Tongue (tissue), 2 donors: ENCODE measurements around the gene GALNT13. TPM values are rescaled to one million over a fixed set of nuclear protein-coding genes. Genes with fewer than 3 reads are reported as not detected.

ENCODE experiments used
- DNase-seq: peaks from one replicate; pipeline ENCODE4 v3.0.0-alpha.2; 2015
- total RNA-seq: library from RNA; depleted of rRNA; stranded (reverse); fragments of >200 nt; gene quantifications from one replicate; pipeline ENCODE4 v1.2.3, GENCODE V29; 2014

GALNT13 gene
- total RNA-seq, 1 donor from 2014 or later: 1.1 TPM

DNA sequence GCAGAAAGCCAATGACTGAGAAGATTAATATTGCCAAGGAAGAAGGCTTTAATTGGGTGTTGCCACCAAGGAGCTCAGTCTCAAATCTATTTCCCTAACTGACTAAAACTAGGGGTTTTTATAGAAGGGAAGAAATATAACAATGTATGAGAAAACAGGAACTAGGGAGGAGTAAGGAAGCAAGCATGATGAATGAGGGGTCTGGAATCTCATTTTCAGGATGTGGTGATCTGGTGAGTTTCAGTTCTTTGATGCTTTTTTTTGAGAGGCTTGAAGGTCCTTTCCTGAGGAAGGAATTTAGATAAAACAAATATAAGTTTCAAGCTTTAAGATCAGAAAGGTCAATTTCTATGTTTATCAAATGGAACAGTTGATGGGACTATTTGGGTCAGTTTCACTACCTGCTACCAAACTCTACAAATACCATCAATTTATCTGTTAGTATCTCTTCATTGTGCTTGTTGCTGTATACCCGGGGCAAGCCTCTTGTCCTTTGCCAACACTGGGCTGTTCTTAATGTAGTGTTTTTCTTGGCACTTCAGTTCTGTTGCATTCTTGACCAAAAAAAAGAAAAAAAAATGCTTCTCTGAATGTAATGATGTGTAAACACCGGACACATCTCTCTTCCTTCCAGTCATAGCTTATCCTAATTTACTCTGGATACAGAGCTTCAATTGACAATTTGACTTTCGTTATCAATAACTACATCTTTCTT lies 357.0 kb downstream of the GALNT13 start:
- DNase-seq: no peak

- DNase-seq: no peak
These were observed 358.2 kb downstream of the GALNT13 start for GRCh38 chr2:154229966-154230365.

DNA sequence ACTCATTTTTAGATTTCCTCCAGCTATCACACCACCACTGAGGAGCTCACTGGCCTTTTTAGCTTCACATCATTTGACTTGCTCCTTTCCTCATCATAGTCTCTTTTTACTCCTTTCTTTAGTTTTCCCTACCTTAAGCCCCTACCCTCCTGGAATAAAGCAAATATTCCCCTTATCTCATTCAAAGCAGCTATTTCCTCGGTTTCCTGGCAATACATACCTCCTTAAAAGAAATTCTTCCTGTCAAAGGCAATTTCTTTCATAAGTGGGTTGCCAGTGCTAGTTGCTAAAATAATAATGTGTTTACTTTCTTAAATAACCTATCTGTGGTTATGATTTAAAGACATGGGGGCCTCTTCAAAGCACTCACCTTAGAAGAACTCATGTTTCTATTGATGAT lies 359.3 kb downstream of the GALNT13 start:
- DNase-seq: no peak

- no peak for DNase-seq
These were observed 361.5 kb downstream of the GALNT13 start for GRCh38 chr2:154233231-154233630.

GRCh38 chr2:154238252-154238651 lies 366.5 kb downstream of the GALNT13 start:
- DNase-seq: no peak

- DNase-seq: no peak
These were observed 368.6 kb downstream of the GALNT13 start for GRCh38 chr2:154240316-154240715.

- no peak for DNase-seq
These were observed 369.2 kb downstream of the GALNT13 start for GRCh38 chr2:154240921-154241379.

GRCh38 chr2:154242687-154243086 lies 371.0 kb downstream of the GALNT13 start:
- no peak for DNase-seq

- DNase-seq: no peak
These were observed 372.0 kb downstream of the GALNT13 start for GRCh38 chr2:154243685-154244084.

- no peak for DNase-seq
These were observed 373.2 kb downstream of the GALNT13 start for GRCh38 chr2:154244932-154245331.

GRCh38 chr2:154247503-154247902 lies 375.8 kb downstream of the GALNT13 start:
- DNase-seq: no peak

DNA sequence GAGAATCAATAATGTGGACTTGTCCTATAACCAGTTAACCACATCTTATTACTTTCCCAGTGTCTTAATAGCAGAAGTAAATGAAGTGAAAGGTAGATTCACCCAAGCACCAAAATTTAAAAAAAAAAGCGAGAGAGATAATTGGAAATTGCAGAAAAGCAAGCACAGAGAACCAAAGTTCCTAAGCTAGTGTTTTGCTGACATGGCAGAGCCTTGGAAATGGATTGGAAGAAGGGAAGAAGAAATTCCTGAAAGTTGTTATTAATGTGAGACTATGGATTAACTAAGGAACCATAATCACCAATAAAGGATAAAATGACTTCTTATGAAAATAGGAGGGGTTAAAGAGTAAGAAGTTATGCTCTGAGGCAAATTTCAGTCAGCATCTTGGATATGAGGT lies 384.4 kb downstream of the GALNT13 start:
- DNase-seq: no peak

DNA sequence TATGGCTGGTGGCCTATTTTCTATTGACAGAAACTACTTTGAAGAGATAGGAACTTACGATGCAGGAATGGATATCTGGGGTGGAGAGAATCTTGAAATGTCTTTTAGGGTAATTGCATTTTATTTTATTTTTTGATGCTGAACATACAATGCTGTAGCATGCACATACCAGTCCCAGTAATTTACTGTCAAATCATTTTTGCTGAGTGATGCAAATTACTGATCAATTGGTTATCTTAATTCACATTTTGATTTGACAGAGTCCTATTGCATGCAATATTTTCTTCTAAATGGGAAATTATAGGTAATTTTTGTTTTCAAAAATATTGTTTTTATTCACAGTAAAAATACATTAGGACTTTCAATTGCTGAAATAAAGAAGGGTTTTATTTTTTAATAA lies 387.3 kb downstream of the GALNT13 start:
- DNase-seq: no peak

GRCh38 chr2:154261473-154262027 lies 389.8 kb downstream of the GALNT13 start:
- no peak for DNase-seq

DNA sequence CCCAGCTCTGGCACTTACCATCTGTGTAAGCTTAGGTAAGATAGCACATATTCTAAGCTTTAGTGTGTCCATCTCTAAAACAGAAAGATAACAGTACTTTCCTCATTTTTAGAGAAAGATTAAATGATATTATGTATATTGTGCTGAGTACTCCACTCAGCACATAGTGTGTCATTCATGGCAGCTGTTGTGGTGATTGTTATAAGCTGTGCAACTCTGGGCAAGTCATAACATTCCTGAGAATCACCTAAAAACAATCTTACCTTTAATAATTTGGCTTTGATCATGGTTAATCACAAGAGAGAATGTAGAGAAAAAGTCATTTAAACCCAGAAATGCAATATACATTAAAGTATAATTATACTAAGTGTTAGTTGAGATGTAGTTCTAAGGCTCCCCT lies 391.5 kb downstream of the GALNT13 start:
- no peak for DNase-seq

DNA sequence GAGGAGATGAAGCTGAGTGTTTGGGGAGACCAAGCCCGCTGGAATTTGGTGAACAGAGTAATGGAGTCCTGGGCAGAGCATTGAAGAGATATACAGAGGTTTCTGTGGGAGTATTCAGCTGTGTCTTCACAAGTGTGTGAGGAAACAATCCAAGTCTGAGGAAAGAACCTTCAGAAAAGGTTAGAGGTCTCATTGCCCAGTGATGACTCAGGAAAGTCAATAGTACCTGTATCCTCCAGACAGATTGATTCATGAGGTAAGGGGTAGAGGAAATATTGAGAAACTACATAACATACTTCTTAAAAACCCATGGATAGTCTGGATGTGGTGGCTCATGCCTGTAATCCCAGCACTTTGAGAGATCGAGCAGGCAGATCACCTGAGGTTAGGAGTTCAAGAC lies 392.3 kb downstream of the GALNT13 start:
- no peak for DNase-seq

GRCh38 chr2:154267983-154268382 lies 396.3 kb downstream of the GALNT13 start:
- no peak for DNase-seq

GRCh38 chr2:154280543-154280942 lies 408.8 kb downstream of the GALNT13 start:
- DNase-seq: no peak

GRCh38 chr2:154289870-154290269 lies 418.1 kb downstream of the GALNT13 start:
- no peak for DNase-seq

DNA sequence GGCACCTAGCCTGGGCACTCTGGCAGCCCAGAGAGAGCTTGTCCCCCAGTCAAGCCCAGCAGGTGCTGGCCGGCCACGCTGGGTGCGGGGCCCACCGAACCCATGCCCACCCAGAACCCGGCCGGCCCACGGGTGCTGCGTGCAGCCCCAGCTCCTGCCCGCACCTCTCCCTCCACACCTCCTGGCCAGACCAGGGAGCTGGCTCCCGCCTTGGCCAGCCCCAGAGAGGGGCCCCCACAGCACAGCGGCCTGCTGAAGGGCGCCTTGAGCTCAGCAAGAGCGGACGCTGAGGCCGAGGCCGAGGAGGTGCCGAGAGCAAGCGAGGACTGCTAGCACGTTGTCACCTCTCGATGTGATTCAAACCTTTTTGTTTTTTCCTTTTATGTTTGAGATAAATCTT lies 419.8 kb downstream of the GALNT13 start:
- DNase-seq: no peak

GRCh38 chr2:154291927-154292326 lies 420.2 kb downstream of the GALNT13 start:
- no peak for DNase-seq

DNA sequence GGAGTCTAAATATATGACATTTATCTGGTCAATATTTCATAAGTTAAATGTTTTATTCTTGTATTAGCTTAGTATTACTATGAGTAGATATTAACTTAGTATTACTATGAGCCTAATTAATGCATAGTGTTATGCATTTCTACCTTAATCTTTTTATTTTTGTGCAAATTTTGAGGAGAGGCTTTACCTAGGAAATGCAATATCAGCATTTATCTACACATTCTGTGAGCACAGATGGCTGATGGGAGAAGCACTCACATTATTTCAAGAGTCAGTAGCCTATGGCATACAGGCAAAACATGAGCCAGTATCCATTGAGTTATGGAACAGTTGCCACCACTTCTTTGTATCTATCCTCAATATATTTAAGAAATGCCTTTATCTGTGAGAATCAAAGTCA lies 422.1 kb downstream of the GALNT13 start:
- no peak for DNase-seq

DNA sequence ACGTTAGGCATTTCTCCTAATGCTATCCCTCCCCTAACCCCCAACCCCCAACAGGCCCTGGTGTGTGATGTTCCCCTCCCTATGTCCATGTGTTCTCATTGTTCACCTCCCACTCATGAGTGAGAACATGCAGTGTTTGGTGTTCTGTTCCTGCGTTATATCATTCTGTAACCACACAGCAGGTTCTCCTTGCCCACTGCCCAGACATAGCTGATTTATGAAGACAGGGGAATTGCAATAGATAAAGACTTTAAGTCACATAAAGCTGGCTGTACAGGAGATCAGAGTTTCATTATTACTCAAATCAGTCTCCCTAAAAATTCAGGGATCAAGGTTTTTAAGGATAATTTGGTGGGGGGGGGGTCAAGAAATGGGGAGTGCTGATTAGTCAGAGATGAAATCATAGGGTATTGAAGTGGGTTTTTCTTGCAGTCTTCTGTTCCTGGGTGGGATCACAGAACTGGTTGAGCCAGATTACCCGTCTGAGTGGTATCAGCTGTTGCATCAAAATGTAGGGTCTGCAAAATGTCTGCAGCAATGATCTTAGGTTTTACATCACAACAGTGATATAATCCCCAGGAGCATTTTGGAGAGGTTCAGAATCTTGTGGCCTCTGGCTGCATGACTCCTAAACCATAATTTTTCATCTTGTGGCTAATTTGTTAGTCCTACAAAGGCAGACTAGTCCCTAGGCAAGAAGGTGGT lies 434.7 kb downstream of the GALNT13 start:
- DNase-seq: no peak

- no peak for DNase-seq
These were observed 435.3 kb downstream of the GALNT13 start for GRCh38 chr2:154307007-154307406.
